Fibroblast of lung (primary cell): ENCODE data around the gene PLCL1.

Experiments
- EZH2 ChIP-seq: IDR thresholded peaks from 2 replicates; pipeline ENCODE4 v1.5.1; 2012; ENCODE audit warnings: low read length, control low read depth, mild to moderate bottlenecking; ENCODE audit errors: missing control alignments
- TF ChIP-seq, protein P1 (sequence below), 2 donors: IDR thresholded peaks in 1 of 2; conservative IDR thresholded peaks in 1 of 2; 1 replicate in 1 of 2; 2 replicates in 1 of 2; pipeline ENCODE4 v1.5.1; 2011 to 2012; ENCODE audit warnings: low read length in 2 of 2, control low read depth in 1 of 2, inconsistent platforms in 1 of 2, low read depth in 1 of 2, mild to moderate bottlenecking in 1 of 2

- TF ChIP-seq EZH2 = no peak
- TF ChIP-seq, protein P1, sequence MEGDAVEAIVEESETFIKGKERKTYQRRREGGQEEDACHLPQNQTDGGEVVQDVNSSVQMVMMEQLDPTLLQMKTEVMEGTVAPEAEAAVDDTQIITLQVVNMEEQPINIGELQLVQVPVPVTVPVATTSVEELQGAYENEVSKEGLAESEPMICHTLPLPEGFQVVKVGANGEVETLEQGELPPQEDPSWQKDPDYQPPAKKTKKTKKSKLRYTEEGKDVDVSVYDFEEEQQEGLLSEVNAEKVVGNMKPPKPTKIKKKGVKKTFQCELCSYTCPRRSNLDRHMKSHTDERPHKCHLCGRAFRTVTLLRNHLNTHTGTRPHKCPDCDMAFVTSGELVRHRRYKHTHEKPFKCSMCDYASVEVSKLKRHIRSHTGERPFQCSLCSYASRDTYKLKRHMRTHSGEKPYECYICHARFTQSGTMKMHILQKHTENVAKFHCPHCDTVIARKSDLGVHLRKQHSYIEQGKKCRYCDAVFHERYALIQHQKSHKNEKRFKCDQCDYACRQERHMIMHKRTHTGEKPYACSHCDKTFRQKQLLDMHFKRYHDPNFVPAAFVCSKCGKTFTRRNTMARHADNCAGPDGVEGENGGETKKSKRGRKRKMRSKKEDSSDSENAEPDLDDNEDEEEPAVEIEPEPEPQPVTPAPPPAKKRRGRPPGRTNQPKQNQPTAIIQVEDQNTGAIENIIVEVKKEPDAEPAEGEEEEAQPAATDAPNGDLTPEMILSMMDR (conservative IDR thresholded peaks at IDR 0.05 in 1 of 2, IDR thresholded peaks at IDR 0.05 in 1 of 2; ENCODE audit: low read depth in 1 of 2, low read length in 2 of 2) = no peak
These were observed 35.5 kb downstream of the PLCL1 start for GRCh38 chr2:197839856-197840255.
